NCI-H2029 (cell line): ENCODE results near the gene GADL1.

Experiments used
- DNase-seq: peaks from one replicate; lab custom pipeline; 2025; lab: John Stamatoyannopoulos, UW

GADL1 gene

DNA sequence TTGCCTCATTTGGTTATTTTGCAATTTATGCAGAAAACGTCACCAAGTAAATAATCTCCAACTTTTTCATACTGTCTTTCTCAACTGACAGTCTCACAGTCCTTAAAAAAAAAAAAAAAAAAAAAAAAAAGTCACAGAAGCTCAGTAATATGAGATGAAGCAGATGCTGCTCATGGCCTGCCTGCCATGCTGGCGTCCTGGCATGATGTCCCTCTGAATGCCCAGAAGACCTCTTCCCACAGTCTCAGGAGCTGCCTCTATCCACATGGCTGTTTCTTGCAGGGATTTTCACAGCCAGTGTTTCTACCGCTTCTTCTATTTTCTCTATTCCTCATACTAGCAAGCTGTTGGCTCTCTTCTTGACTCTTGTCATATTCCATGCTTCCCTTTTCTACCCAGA lies 200.3 kb downstream of the GADL1 start:
- DNase-seq, result no peak

DNA sequence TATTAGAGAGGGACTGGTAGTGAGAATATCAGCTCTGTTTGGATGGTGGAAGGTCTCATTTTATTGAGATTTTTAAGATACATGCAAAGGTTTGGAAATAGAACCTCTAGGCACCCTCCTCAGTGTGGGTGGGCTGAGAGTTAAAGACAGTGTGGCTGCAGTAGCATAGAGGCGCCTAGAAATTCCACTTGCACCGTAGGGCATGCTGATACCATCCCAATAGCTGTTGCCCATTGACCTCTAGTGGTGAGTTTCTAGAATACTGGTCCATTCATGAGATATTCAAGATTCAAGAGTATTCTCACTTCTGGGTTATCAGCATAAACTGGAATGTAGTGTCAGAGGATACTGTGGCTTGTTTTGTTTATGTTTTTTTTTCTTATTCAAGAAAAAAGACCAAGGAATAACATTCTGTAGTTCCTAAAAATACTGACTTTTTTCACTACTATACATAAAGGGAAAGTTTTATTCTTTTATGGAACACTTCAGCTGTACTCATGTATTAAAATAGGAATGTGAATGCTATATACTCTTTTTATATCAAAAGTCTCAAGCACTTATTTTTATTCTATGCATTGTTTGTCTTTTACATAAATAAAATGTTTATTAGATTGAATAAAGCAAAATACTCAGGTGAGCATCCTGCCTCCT lies 200.9 kb downstream of the GADL1 start:
- peak; percentile 64 for DNase-seq

DNA sequence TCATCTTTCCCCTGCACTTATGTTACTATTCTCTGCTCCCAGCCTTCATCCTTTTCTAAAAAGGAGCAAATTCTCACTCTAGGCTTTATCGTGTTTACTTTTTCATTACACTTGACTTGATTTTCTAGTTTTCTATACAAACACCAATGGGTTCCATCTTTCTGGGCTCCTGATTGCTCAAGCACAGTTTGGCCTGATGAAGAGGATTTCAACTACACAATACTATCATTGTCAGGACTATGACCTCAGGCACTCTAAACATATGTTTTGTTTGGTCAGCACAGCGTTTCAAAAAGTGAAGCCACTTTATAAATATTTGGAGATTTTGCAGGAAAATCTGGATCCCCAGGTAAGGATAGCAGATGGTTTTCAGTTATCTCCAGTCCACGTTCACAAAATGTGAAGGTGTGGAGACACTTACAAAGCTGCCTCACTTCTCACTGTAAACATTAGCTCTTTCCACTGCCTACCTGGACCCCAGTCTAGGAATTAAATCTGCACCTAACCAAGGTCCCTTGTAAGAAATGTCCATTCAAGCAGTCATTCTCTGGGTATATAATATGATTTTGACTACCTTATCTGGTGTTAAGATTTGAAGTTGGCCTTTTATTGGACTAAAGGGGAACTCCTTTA lies 201.8 kb downstream of the GADL1 start:
- no peak for DNase-seq

DNA sequence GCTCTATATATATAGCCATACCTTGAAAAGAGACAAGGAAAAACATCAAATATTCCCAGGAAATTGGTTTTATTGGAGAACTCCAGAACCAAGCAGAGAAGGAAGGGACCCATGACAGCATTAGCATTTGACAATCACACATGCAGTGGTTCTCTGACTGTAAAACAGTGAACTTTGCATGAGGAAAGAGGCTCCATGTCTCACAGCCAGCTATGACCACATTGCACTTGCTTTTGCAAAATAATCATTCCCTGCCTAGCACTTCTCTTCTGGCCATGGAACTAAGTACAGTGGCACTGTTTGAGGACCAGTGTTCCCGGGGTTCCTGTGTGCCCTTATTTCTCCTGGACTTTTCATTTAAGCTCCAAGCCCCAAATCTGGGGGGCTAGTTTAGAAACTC lies 202.5 kb downstream of the GADL1 start:
- DNase-seq, result no peak

DNA sequence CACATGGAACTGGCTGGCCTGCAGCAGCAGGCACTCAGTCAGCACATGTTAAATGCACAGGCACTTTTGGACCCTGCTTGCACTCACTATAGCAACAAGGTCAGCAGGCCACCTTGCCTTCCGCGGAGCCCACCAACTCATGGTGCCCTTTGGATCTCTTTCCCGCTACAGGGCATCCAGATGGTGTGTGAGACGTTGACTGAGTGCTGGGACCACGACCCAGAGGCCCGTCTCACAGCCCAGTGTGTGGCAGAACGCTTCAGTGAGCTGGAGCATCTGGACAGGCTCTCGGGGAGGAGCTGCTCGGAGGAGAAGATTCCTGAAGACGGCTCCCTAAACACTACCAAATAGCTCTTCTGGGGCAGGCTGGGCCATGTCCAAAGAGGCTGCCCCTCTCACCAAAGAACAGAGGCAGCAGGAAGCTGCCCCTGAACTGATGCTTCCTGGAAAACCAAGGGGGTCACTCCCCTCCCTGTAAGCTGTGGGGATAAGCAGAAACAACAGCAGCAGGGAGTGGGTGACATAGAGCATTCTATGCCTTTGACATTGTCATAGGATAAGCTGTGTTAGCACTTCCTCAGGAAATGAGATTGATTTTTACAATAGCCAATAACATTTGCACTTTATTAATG lies 203.1 kb downstream of the GADL1 start:
- no peak for DNase-seq

DNA sequence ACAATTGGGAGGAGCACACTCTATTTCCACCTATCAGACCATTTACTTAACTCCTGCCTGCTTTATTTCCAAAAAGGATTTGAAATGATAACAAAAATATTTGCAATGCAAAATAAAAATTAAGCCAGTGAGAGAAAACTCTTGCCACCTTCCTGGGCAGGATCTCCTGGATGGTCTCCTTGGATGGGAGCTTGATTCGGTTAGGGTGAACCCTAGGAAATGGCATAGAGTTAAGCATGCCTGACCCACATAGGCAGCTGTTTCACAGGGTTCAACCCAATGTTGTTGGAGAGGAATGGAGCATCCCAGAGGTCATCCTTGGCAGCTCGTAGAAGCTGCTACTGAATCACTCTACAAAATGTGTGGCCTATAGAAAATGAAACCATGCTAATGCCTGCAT lies 204.3 kb downstream of the GADL1 start:
- no peak for DNase-seq

DNA sequence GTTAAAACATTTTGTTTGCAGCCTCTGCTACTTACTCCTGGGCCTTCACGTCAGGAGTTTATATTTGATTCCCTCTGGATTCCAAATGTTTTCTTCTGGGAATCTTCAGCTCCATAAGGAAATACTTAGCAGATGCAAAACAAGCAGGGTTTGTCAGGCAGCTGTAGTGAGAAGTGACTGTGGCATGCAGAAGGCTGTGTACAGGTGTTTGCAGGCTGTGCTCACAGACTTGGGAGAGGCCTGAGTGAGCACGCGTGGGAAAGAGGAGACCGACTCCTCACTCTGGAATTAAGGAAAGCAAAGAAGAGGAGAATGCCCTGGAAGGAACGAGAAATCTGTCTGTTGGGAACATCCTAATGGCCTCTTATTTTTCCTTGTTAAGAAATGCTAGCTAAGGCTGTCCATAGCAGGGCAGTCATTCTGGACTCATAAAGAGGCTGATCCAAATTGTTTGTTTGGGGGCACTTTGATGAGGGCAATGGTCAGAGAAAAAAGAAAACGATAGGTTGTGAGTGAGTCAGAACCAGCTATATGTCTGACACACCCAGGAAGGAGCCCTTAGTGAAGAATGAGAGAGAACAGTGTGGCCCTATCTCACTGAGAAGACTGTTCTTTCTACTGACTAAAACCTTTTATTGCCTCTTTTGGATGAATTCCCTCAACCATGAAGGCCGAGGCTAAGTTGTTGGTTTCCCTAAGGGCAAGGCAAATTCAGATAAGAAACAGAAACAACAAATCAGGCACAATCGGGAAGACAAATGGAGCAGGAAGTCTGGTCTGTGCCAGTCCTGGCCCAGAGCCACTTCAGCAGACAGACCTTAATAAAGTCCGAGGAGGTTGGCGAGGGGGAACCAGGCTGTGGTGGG lies 205.5 kb downstream of the GADL1 start:
- peak; percentile 26 for DNase-seq

DNA sequence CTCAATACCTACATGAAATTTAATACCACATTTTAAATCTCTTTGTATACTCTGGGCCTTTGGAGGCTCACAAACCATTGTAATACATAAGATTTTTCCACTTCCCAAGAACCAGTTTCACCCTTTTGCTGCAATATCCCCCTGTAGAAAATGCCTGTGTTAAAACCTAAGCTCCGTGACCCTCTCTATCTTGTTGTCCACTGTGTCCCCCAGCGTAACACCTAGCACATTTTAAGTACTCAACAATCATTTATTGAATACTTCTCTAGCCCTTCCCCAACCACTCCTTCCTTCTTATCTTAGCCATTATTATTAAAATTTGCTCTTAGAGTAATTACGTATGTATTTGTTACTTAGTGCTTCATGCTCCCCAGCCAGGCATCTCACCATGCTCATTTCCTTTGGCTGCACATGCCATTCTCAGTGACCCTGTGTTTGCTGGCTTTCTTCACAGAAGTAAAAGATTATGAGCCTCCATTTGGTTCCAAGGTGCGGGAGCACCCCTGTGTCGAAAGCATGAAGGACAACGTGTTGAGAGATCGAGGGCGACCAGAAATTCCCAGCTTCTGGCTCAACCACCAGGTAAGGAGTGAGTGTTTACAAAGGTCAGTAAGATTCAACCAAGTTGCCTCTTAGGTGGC lies 206.4 kb downstream of the GADL1 start:
- no peak for DNase-seq

DNA sequence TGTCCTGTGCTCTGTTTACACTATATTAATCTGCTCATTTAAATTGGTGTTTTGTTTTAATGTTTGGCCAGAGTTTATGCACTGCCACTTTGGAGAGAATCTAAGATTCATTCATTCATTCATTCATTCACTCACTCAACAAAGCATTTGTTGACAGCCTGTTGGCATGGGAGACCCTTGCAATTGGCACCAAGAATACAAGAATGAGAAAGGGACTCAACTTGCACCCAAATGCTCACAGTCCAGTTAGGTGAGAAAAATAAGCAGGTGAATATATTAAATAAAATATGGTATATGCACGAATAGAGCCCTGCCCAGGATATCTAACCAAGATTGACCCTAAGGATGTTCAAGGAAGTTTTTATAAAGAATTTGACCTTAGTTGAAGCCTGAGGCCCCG lies 207.7 kb downstream of the GADL1 start:
- no peak for DNase-seq

DNA sequence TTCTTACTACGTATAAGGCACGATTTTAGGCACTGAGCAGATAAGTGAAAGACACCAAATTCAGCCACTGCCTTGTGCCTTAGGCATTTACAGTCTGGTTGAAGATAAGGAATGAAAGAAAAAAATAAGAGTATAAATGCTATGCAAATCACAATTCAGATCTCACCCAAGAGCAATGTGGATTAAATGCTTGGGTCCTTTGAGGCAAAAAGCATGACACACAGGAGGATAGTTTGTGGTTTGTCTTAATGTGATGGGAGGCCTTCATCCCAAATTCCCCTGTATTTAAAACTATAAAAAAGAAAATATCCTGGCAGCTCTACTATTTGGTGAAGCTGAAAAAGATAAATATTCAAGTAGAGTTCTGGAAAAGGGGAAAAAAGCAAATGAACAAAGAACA lies 208.3 kb downstream of the GADL1 start:
- DNase-seq, result no peak

DNA sequence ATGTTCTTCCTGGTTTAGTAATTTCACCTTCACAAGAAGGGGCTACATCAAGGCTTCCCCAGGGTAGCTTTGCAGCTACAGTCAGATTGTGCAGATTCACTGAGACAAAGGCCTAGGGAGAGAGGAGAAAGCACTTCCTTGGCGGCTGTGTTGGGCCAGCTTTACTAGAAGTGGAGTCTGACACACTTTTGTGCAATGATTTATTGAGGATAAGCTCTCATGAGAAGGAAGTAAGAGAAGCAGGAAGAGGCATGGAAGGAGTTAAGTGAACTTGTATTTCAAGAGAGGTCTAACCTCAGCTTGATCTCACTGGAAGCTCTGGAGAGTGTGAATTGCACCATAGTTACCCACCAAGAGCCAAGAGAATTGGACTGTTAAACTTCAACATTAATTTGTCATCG lies 209.2 kb downstream of the GADL1 start:
- no peak for DNase-seq

DNA sequence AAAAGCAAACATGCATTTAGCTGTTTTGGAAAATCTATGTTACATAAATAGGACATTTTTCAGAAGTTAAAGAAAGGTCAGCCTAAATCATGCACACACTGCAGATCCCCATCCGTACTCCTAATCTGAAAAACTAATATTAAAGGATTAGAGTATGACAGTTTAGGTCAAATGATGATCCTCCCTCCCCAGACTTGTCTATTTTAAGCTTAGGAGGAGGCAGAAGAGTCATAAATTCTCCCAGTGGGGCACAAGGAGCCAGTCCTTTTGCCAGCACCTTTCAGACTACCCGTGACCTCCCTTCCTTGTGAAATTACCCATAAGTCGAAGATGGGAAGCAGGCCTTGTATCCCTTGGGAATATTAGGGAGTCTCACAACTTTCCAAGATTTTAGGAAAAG lies 210.1 kb downstream of the GADL1 start:
- no peak for DNase-seq

DNA sequence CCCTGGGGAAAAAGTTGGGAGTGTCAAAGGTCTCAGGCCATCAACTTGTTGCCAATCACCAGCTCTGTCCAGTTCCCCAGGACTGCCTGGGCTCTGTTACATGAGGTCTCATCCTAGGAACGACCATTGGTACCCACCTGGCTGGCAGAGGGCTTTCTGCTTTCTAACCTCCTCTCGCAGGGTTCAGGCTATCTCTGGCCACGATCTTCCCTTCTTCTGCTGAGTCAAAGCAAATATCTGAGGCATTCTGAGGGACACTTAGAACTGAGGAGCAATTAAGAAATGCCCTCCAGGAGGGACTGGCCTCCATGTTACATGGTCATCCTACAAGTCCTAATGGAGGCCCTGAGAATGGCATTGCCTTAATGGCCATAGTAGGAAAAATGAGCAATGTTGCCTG lies 210.7 kb downstream of the GADL1 start:
- no peak for DNase-seq

DNA sequence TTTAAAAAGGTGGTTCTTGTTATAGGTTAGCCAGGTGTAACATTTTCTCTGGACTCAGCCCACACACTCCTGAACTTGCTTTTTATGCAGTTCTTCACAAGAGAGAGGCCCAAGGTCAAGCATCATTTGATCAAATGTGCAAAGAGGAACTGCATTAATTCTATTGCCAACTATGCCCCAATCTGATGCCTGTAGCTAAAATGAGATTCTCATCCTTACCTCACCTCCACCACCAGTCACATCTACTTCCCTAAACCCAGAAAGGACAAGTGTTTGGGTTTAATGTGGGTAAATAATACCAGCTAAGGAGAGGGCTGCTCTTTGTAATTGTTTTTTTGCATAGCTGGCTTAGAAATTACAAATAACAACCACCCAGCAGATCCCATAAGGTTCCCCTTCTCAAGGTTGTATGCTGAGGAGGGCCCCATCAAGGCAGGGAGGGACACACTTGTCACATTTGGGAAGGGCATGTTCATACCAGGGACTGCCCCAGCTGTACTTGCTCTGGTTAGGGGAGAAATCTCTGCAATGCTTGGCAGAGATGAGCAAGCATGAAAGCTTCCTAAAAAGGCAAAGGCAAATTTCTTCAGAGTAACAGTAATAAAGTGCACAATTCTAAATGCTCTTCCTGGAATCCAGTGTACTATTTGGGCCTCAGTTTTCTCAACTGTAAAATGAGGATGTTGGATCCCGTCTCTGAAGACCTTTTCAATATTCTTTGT lies 211.9 kb downstream of the GADL1 start:
- DNase-seq, result no peak

DNA sequence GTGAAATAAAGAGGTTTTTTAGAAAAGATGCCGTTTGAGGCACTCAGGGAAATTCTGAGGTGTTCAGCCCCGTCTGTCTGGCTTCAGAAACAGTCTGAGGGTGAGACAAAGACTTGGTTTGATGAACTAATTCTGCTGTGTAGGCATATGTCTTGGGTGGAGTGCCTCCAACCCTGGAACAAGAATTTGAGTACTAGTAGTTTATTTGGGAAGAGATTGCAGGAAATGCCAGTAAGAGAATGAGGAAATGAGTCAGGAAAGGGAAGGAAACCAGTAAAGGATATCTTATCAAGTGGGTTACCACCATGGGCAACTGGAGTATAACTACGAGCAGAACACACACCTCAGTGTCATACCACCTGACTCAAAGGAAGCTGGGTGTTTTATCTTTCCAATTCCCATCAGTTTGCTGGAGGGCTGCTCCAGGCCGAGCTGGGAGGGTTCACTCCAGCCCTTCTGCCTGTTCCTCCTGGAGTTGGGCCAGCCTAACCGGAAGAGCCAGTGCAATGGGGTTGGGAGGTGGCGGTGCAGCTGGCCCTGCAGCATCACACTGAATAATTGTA lies 212.7 kb downstream of the GADL1 start:
- no peak for DNase-seq

DNA sequence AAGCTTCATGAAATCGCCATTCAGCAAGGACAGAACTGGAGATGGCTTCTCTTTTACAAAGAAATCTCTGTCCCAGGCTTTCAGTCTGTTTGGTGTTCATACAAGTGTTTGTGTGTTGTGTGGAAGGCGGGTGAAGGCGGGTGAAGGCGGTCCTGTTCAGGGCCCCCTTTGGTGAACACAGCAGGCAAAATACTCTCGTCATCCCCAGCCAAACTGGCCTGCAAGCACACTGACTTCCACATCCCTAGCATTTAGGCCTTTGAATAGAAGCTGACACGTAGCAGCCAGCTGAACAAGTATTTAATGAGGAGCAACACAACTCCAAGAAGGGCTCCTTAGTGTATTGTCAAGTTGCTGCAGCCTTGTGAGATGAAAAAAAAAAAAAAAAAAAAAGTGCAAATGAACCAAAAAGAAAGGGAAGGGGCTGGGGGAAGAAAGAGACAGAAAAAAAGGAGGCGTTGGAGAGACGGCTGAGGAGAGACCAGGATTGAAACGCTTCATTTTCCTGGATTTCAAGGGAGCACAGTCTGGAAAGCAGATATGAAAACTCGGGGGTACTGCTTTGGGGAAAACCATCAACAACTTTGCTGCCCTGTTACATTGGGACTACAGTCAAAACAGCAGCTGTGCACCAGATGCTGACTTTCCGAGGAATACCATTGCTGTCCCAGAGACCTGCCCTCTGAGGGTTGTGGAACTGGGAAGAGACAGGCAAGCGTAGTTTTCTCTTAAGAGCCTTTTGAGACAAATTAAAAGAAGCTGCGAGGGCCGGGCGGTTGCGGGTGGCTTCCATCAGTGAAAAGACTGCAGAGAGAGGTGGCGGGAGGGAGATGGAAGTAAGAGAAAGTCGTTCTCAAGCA lies 213.4 kb downstream of the GADL1 start:
- no peak for DNase-seq

DNA sequence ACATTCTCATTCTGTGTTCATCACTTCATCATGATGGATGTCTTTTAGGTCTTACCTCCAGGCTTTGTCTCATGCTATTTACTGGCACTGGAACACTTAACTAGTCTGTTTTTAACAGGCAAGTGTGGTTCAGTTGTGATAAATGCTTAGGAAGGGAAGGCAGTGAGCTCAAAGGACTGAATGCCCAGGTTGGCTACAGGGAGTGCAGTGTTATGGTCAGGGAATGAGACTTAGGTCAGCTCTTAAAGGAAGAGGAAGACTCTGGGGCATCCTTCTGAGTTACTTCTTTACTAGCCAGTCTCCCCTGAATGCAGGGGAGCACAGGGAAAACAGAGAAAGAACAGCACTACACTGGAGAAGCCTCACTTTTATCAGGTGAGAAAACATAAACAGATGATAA lies 215.4 kb downstream of the GADL1 start:
- DNase-seq, result no peak

DNA sequence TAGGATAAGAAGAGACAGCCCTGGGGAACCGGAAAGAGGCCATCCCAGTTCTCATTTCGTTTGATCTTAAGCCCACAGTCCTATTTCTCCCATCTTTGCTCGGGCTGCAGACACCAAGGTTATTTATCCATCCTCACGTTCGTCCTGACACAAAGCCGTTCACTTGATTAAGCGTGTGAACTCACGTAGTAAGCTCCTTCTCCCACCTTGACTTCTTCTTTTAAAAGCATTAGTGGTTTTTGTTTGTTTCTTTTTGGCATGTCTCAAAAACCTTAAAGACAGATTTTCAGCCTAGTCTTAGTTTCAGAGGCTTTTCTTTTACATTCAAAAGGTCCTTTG lies 217.1 kb downstream of the GADL1 start:
- no peak for DNase-seq

DNA sequence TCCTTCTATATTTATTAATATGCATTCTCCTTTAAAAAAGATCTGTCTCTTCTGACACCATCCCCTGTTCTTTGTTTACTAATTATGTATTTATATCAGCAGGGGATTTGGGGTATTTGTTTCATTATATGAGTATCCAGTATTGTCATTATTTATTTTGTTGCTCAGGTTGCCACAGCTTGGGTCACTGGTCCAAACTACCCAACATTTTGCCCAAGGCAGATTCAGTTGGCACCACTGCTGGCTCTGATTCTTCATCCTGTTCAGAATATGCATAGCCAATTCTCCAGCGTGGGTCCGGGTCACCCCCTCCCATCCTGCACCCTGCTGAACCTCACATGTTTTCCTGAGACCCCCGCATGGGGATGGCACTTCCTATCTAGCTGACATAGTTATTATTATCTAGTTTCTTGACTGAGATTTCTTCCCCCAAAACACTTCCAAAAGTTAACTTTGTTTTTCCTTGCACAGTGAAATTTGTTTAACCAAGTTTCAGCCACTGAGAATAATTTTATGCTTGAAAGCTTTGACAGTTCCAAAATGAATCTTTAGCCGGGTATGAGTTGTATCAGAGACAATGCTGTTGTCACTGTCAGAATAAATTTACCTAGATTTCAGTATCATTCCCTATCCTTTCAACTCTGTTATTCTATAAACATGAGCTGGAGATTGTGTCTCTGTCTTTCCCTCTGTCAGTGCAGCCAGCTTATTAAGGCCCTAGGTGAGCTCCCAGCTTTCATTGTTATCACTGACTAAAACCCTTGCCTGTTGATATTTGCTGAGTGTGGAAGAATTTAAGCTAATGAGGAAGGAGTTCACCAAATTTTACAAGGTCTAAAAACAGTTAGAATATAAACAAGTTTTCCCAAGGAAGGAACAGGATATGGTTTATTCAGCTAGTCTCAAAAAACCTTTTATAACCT lies 217.8 kb downstream of the GADL1 start:
- no peak for DNase-seq
